ENCODE results near the gene TRIM45.

- no peak for TF ChIP-seq ZNF274 (IDR thresholded peaks at IDR 0.05; ENCODE audit: low read depth, low read length)
- no peak for TF ChIP-seq SUZ12 (IDR thresholded peaks at IDR 0.05; ENCODE audit: extremely low read depth, insufficient read depth, insufficient read length)
Measured at GRCh38 chr1:117147341-117147831, 25.8 kb upstream of the TRIM45 start.
